GM12875 (cell line): Measurements from ENCODE around the gene AKR7A2.

Experiments used
- H3K4me3 ChIP-seq: one replicate; pipeline ENCODE4 v1.5.1; 2011; ENCODE audit warnings: low read depth, low read length, control low read depth
- CTCF ChIP-seq: IDR thresholded peaks from 2 replicates; pipeline ENCODE4 v1.5.1; 2011; ENCODE audit warnings: low read depth, mild to moderate bottlenecking, control low read depth, inconsistent platforms, low read length, moderate library complexity, borderline replicate concordance; ENCODE audit not compliant: insufficient read depth

AKR7A2 gene

GRCh38 chr1:19343617-19344350, 31.8 kb upstream of the AKR7A2 start:
- H3K4me3 ChIP-seq: no peak overlapping the region
- no peak for TF ChIP-seq CTCF

GRCh38 chr1:19342894-19343616, 31.1 kb upstream of the AKR7A2 start:
- TF ChIP-seq CTCF: no peak

GRCh38 chr1:19342062-19342750, 30.3 kb upstream of the AKR7A2 start:
- H3K4me3 ChIP-seq: no peak overlapping the region
- no peak for TF ChIP-seq CTCF

More at GRCh38 chr1:19342894-19343616, 31.1 kb upstream of the AKR7A2 start:
- no peak overlapping the region for H3K4me3 ChIP-seq

GRCh38 chr1:19341201-19342061, 29.5 kb upstream of the AKR7A2 start:
- H3K4me3 ChIP-seq: no peak overlapping the region
- TF ChIP-seq CTCF: peak; percentile 91

- H3K4me3 ChIP-seq: no peak overlapping the region
- TF ChIP-seq CTCF: no peak
These were observed 28.5 kb upstream of the AKR7A2 start for GRCh38 chr1:19340387-19340937.

GRCh38 chr1:19339214-19339861, 27.4 kb upstream of the AKR7A2 start:
- H3K4me3 ChIP-seq: no peak overlapping the region
- TF ChIP-seq CTCF: no peak
